NCI-H1092 (cell line): ENCODE data around the gene FAM110C.
"Not testable (repeated sequence)": the region's sequence is repeated elsewhere in the genome, so short reads cannot be mapped to it uniquely, and the experiment has no call there.

Source experiments
- DNase-seq: peaks from one replicate; lab custom pipeline; 2025; lab: John Stamatoyannopoulos, UW

FAM110C gene

DNA sequence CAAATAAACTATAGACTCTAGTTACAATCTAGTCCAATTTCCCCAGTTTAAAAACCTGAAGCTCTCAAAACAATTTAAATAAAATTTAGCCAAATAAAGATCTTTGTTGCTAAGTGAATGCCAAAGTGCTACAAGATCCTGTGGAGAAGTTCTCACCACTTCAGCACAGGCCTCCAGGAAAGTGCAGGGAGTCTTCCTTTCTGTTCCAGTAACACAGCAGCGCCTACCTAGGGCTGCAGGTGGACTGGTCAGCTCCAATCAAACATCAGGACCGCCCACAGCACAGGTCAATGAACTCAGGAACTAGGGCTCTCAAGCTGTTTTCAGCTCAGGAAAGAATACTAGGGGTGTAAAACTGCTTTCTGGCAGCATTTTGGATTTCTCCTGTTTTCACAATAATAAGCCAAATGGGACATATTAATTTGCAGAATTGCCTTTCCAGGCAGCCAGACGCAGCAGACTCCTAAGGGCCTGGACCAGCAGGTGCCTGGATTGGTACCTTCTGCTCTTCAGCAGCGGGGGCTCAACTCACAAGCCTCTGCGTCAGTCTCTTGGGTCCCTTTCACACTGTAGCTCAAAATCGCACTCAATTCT, 1.5 kb downstream of the FAM110C start:
- no peak for DNase-seq

DNA sequence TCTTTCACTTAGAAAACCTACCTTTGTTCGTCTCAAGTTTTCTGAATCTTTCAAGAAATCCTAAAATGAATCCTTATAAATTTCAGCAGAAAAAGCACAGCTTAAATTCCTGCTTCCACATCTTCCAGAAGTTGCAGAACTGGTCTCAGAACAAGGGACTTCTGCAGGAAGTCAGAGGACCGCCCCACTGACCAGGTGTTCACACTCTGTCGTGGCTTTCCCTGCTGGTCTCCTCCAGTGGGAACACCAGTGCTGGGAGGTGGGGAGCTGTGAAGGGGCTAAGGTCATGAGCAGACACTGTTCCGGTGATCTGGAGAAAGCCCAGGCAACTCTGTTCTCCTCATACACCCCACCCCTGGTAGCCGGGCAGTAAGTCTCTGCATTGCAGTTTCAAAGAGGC, 3.5 kb downstream of the FAM110C start:
- DNase-seq: no peak

DNA sequence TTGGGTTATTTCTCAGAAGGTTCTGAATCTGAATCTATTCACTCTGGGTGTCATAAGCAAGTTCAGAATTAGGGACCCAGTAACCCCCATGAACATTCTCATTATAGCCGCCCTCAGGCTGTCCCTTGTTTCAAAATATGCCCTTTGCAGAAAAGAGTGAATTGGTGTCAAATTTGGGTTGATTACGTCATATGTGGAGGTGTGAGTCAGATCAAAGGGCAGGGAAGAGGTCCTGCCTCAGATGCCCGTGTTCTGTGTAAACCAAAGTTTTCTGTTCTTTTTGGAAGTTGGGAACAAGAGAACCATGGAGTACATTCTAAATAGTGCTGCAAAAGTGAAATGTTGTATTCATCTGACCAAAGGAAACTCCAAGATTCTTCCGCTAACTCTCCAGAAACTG, 5.8 kb downstream of the FAM110C start:
- DNase-seq: no peak

DNA sequence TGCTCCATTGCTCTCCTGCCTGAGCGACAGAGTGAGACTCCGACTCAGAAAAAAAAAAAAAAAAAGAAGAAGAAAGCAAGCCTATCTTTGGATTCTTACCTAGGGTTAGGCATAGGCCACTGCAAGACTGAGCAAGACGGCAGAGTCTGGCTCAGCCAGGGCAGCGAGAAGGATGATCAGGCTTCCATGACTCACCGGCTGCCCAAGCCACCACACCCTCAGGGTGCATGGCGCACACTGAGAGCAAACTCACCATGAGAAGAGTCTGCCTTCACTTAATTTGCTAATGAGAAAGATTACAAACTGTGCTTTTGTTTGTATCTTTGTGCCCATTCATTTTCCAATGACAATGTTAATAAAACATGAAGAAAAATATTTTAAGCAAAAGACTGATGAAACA, 8.2 kb downstream of the FAM110C start:
- no peak for DNase-seq

DNA sequence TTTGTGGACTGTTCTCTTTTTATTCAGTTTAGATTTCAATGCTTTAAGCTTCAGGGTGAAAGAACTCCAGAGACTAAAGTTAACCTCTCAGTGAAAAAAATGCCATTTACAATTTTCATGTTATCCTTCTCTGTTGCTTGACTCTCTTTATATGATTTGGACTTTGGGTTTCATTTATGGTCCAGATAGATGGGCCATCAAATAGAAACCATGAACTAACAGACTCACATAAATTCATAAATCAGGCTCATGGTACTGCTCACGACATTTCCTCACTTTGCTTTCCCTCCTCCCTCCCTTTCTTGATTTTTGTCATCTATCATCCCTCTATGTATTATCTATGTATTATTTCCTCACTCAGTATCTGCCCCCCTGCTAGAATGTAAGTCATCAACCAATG, 10.0 kb downstream of the FAM110C start:
- no peak for DNase-seq

DNA sequence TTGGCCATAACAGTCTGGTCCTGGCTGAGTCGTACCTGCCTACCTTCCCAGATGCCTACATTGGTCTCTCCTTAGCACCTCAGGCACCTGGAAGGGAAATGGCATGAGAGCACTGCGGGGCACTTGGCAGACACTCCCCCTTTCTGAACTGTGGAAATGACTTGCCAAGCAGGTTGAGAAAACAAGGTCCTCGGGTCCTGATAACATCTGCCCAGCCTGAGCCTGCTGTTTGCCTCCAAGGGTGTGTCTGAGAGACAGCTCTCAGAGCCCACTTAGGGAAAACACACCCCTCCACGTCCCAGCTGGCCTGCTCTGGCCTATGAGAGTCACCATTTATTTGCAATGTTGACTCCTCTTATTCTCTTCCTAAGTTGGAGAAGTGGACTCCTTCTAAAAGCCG, 10.5 kb downstream of the FAM110C start:
- DNase-seq: no peak

DNA sequence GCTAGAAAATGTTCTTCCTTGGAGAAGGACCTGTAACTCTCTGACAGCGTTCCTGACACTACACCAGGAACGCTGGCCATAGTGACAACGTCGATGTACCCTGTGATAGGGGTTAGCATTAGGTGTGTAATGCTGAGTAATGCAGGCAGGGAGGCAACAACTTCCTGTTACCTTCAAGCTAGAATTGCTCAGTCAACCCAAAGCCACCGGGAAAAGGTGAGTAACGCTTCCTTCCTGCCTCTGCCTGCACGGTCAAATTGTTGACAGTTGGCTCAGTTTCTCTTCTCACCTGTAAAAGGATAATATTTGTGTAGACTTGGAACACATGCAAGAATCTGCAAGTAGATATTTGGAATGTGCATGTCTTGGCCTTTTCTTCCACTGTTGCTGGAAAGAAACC, 12.7 kb downstream of the FAM110C start:
- no peak for DNase-seq

DNA sequence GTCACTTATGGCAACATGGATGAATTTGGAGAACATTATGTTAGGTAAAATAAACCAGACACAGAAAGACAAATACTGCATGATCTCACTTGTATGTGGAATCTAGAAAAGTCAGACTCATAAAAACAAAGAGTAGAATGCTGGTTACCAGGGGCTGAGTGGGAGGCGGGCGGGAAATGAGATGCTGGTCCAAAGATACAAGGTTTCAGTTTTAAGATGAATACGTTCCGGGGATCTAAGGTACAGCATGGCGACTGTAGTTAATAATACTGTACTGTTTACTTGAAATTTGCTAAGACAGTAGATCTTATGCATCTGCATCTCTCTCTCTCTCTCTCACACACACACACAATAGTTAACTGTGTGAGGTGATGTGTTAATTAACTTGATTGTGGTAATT, 14.2 kb downstream of the FAM110C start:
- no peak for DNase-seq

DNA sequence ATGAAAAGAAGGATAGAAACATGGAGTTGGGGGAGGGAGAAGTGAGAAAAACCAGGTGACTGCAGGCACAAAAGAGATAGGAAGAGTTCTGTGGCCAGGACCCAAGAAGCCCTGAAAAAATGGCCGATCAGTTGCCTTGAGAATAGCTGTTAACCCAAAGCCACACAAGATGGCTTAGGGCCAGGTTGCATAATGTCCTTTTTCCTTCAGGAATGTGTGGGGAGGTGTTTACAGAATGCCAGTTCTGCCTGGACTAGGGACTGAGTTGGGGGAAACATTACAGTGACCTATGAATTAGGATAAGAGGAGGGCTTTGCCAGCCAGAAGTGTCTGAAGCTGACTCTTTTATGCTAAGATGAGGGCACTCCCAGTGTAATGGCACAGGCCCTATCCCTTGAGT, 17.1 kb downstream of the FAM110C start:
- no peak for DNase-seq

DNA sequence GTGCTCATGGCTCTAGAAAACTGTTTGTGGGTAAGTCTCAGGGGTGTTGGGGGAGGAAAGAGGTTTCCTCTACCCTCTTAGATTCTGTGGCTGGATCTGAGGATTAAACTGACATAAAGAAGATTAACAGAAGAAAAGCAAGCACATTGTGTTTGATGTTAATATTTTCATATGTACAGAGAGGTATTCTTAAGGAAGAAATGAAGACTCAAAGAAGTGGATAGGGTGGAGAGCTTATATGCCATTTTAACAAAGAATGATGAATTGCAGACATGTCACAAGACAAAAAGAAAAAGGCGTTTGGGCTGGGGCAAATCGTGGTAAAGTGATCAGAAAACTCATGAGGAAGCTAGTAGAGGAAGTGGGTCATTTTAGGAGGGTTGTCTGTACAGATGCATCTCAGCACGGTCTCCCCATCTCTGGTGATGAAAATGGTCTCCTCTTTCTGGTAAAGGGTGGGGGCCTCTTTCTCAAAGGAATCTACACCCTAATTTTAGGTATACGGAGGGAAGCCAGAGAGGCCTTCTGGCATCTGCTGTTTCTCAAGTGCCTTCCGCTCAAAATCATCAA, 17.8 kb downstream of the FAM110C start:
- DNase-seq: no peak

DNA sequence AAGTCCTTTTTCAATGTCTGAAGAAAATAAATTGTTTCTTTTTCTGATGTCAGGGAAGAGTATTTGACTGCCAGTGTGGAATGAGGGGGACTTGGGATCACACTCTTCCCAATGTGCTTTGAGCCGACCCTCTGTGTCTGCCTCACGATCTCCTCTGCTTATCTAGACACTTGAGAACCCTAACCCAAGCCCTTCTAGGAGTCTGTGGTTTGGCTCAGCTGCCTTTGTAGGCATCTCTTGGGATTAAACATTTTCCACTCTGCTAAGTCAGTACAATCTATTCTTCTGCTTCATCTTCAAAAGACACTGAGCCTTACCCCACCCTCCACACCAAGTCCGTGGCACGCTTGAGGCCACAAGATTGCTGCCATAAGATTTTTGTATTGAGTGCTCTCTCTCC, 19.4 kb downstream of the FAM110C start:
- DNase-seq: no peak

DNA sequence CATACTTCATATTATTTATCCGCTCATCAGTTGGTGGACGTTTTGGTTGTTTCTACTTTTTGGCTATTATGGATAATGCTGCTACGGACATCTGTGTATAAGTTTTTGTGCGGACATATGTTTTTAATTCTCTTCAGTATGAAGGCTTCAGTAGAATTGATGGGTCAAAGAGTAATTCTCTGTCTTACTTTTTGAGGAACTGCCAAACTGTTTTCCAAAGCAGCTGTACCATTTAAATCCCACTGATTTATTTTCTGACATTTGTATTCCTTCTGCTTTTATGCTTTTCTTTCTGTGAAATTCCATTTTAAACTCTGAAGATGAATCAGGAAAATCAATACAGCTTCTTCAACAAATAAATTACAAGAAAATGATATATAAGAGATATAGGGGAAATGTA, 20.8 kb downstream of the FAM110C start:
- no peak for DNase-seq

DNA sequence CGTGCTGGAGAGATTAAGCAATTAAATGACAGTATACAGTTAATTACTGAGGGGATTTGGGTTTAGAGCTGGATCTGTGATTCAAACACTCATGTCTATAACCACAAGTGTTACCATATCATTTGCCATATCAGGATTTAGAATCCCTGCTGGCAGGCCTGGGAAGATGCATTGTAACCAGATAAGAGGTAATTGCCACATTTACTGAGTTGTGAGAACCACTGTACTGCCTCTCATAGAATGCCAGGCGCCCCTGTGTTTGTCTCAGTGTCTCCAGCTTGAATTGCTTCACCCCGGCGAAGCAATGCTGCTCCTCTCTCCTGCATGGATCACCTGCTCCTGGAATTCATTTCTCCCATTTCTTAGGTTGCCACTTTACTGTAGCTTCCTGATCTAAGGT, 21.7 kb downstream of the FAM110C start:
- not testable (repeated sequence) for DNase-seq

DNA sequence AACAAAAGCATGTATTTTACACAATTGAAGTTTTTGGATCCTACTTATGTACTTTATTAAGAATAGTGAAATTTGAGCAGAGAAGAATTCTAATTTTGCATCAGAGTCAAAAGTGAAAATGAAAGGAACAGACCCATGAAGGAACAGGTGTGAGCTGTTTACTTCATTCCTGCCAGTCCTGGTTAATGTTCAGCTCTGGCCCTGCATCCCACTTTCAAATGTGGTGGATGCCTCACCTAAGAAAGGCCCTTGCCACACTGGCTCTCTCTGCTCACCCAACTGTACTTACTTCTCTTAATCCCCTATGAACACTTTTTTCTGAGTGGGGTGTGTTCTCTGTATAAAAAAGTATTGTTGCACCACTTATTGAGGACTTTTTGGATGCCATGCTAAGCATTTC, 22.2 kb downstream of the FAM110C start:
- no peak for DNase-seq

DNA sequence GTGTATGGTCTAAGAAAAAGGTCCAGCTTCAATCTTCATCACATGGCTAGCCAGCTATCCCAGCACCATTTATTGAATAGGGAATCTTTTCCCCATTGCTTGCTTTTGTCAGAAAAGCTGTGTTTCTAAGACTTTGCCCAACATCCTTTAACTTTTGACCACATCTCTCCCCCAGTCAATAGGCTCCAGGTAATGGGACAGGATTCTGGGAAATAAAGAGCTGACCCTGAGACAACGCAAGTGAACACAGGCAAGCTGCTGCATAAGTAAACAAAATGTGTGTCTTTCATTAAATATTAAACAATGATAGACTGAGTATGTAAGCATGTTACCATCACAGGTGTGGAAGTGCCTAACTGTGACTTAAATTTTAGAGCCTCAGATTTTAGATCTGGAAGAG, 23.0 kb downstream of the FAM110C start:
- DNase-seq: no peak

DNA sequence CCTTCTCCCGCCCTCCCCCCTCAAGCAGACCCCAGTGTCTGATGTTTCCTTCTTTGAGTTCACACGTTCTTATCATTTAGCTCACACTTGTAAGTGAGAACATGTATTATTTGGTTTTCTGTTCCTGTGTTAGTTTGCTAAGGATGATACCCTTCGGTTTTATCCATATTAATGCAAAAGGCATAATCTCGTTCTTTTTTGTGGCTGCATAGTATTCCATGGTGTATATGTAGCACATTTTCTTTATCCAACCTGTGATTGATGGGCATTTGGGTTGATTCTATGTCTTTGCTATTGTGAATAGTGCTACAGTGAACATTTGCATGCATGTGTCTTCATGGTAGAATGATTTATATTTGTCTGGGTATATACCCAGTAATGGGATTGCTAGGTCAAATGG, 24.1 kb downstream of the FAM110C start:
- DNase-seq: not testable (repeated sequence)

DNA sequence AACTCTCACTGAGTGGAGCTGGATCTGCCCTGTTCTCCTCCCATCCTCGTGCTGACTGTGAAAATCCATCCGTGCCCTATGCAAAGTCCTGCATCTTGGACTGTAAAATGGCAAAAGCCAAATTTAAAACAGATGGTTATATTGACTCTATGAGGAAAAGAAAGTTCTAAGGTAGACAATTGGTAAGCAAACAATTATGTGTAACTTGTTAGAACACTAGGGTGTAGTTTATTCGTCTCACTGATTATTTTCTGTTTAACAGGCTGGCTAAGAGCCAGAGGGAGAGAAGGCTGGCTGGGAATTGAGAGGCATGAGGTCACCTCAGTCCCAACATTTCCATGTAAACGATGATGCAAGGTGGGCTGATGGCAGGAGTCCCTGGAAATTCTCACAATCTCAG, 26.0 kb downstream of the FAM110C start:
- DNase-seq: not testable (repeated sequence)

DNA sequence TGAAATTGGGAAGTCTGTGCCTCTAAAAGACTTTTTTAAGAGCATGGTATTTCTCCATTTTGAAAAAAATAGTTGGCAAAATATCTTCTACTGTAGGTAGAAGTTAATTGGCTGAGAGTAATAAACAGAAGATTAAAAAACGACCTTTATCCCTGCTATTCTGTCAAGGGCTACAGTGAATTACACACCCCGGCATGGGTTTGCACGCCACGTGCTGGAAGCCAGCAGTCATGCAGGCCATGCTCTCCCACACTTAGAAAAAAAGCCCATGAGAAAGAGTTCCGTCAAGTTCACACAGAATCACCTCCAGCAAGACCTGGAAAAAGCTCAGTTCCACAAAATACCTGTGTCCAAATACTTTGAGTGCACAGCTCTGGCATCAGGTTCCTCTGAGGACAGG, 26.8 kb downstream of the FAM110C start:
- DNase-seq: no peak

DNA sequence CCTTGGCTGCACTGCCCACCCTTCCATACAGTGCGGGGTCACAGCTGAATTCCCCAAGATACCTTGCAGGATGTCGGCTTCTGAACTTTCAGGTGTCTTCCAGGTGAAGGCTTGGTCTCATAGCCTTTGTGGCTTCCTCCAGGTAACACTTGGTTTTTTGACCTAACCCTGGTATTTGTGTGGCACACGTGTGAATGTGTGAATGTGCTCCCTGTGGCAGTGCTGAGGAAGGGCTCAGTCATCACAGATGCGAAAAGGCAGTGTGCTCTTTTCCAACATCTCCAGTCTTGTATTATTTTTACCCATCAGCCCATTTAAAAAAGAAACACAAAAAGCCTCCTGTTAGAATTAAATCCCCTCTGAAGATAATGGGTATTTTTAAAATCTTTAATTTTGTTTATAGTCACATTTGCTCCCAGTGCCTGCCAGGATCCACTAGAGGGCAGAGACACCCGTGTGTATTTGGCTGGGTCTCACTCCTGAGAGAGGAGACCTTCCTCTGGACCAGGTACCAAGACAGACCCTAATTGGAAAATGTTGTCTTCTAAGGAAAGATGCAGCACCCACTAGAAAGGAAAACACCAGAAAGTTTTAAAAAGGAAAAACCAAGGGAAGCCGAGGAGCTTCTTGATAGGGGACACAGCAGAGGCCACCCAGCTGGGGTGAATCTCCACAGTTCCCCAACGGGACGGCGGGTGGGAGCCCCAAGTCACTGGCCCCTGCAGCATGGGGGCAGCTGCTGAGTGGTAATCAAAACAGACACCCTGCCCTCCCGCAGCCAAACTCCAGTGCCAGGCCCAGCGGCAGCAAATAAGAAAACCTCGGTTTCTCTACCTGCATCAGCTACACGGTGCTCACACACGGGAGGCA, 27.7 kb downstream of the FAM110C start:
- no peak for DNase-seq

DNA sequence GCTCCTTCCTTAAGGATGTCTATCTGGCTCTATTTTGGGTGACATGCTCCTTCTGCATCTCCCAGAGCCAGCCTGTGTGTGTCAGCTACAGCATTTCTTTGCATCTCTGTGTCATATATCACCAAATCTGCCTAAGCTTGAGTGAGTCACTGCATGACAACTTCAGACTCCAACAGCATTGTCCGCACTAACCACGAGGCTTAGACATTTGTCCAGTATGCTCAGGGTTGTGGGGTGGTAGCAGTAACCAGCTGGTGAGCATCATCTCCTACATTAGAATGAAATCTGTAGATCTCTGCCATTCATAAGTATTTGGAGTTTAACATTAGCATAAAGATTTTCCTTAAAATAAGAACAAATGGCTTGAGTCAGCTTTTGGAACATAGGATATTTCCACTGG, 30.4 kb downstream of the FAM110C start:
- not testable (repeated sequence) for DNase-seq

DNA sequence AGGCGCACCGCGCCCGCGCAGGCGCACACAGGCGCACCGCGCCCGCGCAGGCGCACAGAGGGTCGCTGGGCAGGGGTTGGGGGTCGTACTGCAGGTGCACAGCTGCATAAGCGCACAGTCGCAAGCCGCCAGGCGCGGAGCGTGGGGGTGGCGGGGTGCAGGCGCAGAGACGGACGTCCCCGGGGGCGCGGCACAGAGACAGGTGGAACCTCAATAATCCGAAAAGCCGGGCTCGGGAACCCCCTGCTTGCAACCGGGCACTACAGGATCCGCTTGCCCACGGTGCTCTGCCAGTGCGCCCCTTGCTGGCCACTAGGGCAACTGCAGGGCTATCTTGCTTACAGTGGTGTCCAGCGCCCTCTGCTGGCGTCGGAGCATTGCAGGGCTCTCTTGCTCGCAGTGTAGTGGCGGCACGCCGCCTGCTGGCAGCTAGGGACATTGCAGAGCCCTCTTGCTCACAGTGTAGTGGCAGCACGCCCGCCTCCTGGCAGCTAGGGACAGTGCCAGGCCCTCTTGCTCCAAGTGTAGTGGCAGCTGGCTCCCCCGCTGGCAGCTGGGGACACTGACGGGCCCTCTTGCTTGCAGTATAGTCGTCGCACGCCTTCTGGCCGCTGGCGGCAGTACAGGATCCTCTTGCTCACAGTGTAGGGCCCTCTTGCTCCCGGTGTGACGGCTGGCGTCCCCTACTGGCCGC, 34.9 kb downstream of the FAM110C start:
- no peak for DNase-seq

DNA sequence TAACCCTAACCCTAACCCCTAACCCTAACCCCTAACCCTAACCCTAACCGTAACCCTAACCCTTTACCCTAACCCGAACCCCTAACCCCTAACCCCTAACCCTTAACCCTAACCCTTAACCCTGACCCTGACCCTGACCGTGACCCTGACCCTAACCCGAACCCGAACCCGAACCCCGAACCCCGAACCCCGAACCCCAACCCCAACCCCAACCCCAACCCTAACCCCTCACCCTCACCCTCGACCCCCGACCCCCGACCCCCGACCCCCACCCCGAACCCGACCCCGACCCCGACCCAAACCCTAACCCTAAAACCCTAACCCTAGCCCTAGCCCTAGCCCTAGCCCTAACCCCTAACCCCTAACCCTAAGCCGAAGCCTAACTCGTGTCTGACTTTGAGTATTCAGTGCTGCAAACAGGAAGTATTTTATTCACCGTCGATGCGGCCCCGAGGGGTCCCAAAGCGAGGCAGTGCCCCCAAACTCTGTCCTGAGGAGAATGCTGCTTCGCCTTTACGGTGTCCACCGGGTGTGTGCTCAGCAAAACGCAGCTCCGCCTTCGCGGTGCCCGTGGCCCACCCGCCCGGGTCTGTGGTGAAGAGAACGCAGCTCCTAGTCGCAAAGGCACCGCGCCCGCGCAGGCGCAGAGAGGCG, 36.0 kb downstream of the FAM110C start:
- DNase-seq: no peak
